ENCODE data around the gene ASAP3. TPM values are rescaled to one million over a fixed set of nuclear protein-coding genes. Genes with fewer than 3 reads are reported as not detected.

Gene ASAP3
- total and polyA plus RNA-seq, 9 of the 15 experiments (the other 6 are each of a cell fraction or from before 2014, with no cell fraction given) = 1.7 to 31.2 (median 17.4) TPM

GRCh38 chr1:23478896-23479665, 4.9 kb downstream of the ASAP3 start (continued):
- TF ChIP-seq PBX2 (CRISPR knock-in tag; IDR thresholded peaks at IDR 0.05; ENCODE audit: low read depth) (no peak), PBX2 (tag; conservative IDR thresholded peaks at IDR 0.05; ENCODE audit: low read depth) (peak; percentile 95), HMG20B (CRISPR knock-in tag; IDR thresholded peaks at IDR 0.05) (no peak), ZBTB40 (IDR thresholded peaks at IDR 0.05) (peak; percentile 62), ZBTB40 (CRISPR knock-in tag; IDR thresholded peaks at IDR 0.05) (no peak), TFE3 (CRISPR knock-in tag; IDR thresholded peaks at IDR 0.05) (no peak; the same call in none of the 2 replicates), POLR2AphosphoS2 (IDR thresholded peaks at IDR 0.05; ENCODE audit: low read length) (no peak), MYBL2 (IDR thresholded peaks at IDR 0.05; ENCODE audit: low read depth) (no peak), MYBL2 (CRISPR knock-in tag; IDR thresholded peaks at IDR 0.05; ENCODE audit: borderline replicate concordance) (no peak)
